IMR-90 (cell line): ENCODE results near the gene CYP46A1.

Experiments
- CEBPB ChIP-seq: IDR thresholded peaks from 2 replicates; pipeline ENCODE4 v1.6.1; 2012; ENCODE audit warnings: low read depth, low read length, improper control_type of control experiment
- MAZ ChIP-seq: IDR thresholded peaks from 2 replicates; pipeline ENCODE4 v1.6.1; 2012; ENCODE audit warnings: low read depth, mild to moderate bottlenecking, low read length, improper control_type of control experiment, moderate library complexity, borderline replicate concordance
- NFE2L2 ChIP-seq: fragments of 150-350 bp; IDR thresholded peaks from 2 replicates; pipeline ENCODE4 v1.6.1; 2016; ENCODE audit warnings: low read depth, mild to moderate bottlenecking, low read length
- POLR2A ChIP-seq: IDR thresholded peaks from 2 replicates; pipeline ENCODE4 v1.6.1; 2012; ENCODE audit warnings: mild to moderate bottlenecking, low read depth, low read length
- RAD21 ChIP-seq: IDR thresholded peaks from 2 replicates; pipeline ENCODE4 v1.6.1; 2012; ENCODE audit warnings: low read length, improper control_type of control experiment
- RFX5 ChIP-seq: IDR thresholded peaks from 2 replicates; pipeline ENCODE4 v1.8.0; 2012; ENCODE audit warnings: low read depth, mild to moderate bottlenecking, low read length, moderate library complexity
- SMC3 ChIP-seq: fragments of 150-350 bp; IDR thresholded peaks from 2 replicates; pipeline ENCODE4 v1.6.1; 2016; ENCODE audit warnings: low read depth, mild to moderate bottlenecking, antibody characterized with exemption, low read length, moderate library complexity
- TF ChIP-seq, protein P1 (sequence below): conservative IDR thresholded peaks from 2 replicates; pipeline ENCODE4 v1.5.1; 2012; ENCODE audit warnings: mild to moderate bottlenecking, low read depth, low read length, improper control_type of control experiment
- TF ChIP-seq, protein P2 (sequence below): fragments of 150-350 bp; IDR thresholded peaks from 2 replicates; pipeline ENCODE4 v1.6.1; 2017; ENCODE audit warnings: mild to moderate bottlenecking, antibody characterized with exemption, low read length, low read depth
- TF ChIP-seq, protein P3 (sequence below): fragments of 150-350 bp; IDR thresholded peaks from 2 replicates; pipeline ENCODE4 v1.6.1; 2016; ENCODE audit warnings: low read depth, mild to moderate bottlenecking, low read length, moderate library complexity, borderline replicate concordance

DNA sequence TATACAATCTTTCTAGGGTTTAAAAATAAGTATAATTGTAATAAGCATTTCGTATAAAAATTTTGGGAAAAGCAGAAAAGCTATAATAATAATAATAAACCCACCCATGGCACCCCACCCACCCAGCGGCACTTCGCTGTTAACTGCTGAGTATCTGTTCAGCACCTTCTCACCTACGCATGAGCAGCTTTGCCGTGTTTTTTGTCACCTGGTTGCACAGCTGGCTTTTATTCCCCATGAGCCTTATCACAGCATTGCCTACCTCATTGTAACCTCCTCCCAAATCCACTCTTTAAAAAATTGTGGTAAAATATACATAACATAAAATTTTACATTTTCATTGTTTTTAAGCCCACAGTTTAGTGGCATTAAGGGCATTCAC lies 34.7 kb downstream of the CYP46A1 start:
- TF ChIP-seq, protein P1, sequence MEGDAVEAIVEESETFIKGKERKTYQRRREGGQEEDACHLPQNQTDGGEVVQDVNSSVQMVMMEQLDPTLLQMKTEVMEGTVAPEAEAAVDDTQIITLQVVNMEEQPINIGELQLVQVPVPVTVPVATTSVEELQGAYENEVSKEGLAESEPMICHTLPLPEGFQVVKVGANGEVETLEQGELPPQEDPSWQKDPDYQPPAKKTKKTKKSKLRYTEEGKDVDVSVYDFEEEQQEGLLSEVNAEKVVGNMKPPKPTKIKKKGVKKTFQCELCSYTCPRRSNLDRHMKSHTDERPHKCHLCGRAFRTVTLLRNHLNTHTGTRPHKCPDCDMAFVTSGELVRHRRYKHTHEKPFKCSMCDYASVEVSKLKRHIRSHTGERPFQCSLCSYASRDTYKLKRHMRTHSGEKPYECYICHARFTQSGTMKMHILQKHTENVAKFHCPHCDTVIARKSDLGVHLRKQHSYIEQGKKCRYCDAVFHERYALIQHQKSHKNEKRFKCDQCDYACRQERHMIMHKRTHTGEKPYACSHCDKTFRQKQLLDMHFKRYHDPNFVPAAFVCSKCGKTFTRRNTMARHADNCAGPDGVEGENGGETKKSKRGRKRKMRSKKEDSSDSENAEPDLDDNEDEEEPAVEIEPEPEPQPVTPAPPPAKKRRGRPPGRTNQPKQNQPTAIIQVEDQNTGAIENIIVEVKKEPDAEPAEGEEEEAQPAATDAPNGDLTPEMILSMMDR, result no peak
- TF ChIP-seq, protein P2, sequence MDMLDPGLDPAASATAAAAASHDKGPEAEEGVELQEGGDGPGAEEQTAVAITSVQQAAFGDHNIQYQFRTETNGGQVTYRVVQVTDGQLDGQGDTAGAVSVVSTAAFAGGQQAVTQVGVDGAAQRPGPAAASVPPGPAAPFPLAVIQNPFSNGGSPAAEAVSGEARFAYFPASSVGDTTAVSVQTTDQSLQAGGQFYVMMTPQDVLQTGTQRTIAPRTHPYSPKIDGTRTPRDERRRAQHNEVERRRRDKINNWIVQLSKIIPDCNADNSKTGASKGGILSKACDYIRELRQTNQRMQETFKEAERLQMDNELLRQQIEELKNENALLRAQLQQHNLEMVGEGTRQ, result no peak
- no peak for TF ChIP-seq SMC3
- TF ChIP-seq NFE2L2, result no peak
- no peak for TF ChIP-seq POLR2A
- no peak for TF ChIP-seq RAD21
- TF ChIP-seq MAZ, result no peak
- TF ChIP-seq, protein P3, sequence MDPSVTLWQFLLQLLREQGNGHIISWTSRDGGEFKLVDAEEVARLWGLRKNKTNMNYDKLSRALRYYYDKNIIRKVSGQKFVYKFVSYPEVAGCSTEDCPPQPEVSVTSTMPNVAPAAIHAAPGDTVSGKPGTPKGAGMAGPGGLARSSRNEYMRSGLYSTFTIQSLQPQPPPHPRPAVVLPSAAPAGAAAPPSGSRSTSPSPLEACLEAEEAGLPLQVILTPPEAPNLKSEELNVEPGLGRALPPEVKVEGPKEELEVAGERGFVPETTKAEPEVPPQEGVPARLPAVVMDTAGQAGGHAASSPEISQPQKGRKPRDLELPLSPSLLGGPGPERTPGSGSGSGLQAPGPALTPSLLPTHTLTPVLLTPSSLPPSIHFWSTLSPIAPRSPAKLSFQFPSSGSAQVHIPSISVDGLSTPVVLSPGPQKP, result no peak
- no peak for TF ChIP-seq CEBPB
- TF ChIP-seq RFX5, result no peak
